GM21367 (cell line): Measurements from ENCODE around the gene WHAMM.
"Not testable (repeated sequence)": the region's sequence is repeated elsewhere in the genome, so short reads cannot be mapped to it uniquely, and the experiment has no call there.

Experiments
- ATAC-seq: cut with Tn5 transposase; IDR thresholded peaks from one replicate; pipeline ENCODE4 v1.9.1; 2021; ENCODE audit not compliant: unreplicated experiment

WHAMM gene

DNA sequence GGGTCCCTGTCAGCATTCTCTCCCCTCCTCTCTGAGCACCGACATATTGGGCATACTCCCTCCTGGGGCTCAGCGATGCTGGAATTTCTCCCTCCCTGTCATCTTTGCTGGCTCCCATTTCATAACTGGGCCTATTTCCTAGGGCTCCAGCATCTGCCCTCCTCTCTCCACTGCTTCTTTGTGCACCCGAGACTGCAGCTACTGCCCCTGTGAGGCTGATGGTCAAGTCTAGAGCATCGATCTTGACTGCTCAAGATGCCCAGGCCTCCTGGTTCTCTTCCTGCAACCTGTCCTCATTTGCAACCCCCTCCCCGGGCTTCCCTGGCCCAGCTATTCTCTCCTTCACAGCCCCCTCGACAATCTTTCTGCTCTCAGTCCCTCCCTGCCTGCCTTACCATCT, 53.5 kb downstream of the WHAMM start:
- ATAC-seq: no peak

GRCh38 chr15:82864967-82865366, 55.5 kb downstream of the WHAMM start:
- no peak for ATAC-seq

- not testable (repeated sequence) for ATAC-seq
These were observed 56.2 kb downstream of the WHAMM start for GRCh38 chr15:82865581-82865980.

DNA sequence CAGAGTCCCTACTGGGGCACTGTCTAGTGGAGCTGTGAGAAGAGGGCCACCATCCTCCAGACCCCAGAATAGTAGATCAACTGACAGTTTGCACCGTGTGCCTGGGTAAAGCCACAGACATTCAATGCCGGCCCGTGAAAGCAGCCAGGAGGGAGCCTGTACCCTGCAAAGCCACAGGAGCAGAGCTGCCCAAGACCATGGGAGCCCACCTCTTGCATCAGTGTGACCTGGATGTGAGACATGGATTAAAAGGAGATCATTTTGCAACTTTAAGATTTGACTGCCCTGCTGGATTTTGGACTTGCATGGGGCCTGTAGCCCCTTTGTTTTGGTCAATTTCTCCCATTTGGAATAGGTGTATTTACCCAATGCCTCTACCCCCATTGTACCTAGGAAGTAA, 56.6 kb downstream of the WHAMM start:
- not testable (repeated sequence) for ATAC-seq

DNA sequence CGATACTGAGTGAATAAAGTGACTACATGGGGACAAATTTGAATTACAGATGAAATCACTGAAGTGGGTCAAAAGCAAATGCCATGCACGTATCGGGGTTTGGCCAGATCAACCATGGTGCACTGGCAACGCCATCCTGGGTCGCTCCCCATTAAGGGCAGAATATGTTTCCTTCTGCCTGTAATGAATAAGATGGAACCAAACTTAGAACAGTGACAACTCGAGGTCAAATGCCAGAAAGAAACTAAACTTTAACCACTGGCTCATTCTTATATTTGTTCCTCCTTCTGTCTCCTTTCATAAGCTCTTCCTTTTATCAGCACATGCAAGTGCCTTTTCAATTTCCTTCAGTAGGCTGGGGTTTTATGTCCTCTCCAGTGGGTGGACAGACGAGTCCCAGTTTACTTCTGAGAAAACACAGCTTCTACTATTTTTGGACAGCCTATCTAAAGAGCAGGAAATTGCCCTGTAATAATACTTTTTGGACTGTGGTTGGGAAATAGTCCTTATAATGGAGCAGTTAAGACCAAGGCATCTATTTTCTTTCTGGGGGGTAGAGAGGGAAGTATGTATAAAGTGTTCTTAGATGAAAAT, 61.4 kb downstream of the WHAMM start:
- no peak for ATAC-seq

DNA sequence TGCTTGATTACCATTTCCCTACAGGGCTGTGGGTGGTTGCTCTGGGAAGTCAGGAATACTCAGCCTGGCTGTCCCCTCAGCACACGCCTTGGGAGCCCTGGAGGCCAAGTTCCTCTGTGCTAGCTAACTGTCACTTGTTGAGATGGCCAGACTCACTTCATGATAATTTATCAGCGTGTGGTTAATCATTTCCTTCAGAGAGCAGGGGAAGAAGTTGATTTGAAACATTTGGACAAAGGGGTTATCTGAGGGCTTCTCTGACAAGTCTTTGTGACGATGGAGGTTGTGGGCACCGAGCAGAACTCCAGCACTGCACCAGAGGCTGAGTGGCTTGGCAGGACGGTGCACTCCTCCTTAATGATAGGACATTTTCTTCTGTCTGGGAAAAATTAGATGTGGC, 61.9 kb downstream of the WHAMM start:
- ATAC-seq: no peak

DNA sequence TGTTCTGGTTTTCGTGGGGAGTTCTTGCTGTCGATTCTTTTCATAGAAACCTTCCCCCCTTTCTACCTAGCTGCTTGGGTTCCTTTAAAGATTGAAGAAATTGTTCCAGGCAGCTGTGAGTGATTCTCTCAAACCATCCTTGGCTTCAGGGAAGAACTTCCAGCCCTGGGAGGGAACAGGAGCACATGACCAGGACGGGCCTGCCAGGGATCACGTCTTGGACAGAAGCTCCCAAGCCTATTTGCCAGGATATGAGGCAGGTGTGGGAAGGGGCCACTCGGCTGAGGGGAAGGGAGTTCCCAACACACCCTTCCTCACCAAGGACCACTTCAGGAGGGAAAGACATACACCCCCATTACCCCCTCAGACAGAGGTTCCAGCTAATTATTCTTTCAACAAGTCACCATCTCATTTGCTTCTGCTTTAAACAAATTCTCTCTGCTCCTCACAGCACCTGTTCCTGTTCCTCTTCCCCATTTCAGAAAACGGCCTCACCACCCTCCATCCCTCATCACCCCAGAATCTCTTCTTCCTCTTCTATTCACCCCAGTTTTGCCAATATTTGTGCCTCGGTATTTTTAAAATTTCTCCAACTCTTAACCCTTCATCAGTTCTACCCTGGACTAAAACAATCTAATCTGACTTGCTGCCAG, 62.5 kb downstream of the WHAMM start:
- ATAC-seq: no peak

- no peak for ATAC-seq
These were observed 63.7 kb downstream of the WHAMM start for GRCh38 chr15:82873000-82873680.

DNA sequence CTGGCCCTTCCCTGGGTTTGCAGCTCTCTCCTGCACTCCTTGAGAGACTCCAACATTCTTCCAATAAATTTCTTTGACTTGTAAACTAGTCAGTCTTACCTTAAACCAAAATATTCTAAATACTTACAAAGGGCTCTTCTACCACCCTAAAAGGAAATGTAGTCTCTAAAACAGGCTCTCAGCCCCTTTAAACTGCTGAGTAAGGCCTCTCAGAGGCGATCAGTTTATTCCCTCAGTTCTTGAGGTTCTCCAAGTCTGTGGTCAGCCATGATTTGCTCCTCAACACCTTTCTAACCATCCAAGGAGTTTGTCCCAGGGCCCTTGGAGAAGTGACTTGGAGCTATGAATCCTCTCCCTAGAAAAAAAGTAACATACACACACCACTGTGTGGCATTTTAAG, 64.8 kb downstream of the WHAMM start:
- ATAC-seq: no peak

GRCh38 chr15:82874961-82875360, 65.5 kb downstream of the WHAMM start:
- no peak for ATAC-seq

DNA sequence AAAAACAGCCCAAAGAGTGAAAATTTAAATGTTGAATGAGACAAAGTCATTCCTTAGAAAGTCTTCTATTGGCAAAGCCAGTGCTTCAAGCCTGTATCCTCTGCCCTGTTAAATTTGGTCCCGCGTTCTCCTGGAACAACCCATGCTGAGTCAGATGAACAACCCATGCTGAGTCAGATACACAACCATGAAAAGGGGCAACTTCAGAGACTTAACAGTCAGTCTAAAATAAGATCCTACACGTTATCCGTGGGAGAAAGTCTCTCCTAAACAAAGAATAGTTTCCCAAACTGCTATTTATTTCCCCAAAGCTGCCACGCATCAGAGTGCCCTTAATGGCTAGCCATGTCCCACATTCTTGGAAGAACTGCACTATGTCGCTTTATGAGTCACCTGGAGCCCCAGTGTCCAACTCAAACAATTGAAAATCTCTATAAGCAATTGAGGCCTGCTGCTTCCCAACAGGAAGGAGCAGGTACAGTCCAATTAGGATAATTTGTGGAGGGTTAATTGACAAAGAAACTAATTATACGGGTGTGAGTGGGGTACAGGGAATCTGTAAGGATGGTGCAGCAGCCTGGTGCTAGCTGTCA, 66.1 kb downstream of the WHAMM start:
- no peak for ATAC-seq

- ATAC-seq: no peak
These were observed 68.4 kb downstream of the WHAMM start for GRCh38 chr15:82877825-82878224.

DNA sequence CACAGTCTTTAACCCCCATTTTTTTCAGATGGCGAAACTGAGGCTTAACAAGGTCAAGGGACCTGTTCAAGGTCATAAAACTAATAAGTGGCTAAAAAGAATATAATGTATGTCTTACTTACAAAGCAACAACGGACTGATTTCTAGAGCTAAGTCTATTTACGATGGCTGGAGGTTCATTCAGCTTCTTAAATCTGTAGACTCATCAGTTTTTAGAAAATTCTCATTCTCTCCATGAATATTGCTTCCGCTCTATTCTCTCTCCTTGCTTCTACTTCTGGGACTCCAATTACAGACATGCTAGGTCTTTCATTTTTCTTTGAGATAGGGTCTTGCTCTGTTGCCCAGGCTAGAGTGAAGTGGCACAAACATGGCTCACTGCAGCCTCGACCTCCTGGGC, 68.9 kb downstream of the WHAMM start:
- no peak for ATAC-seq

- no peak for ATAC-seq
These were observed 71.3 kb downstream of the WHAMM start for GRCh38 chr15:82880704-82881103.

- no peak for ATAC-seq
These were observed 72.3 kb downstream of the WHAMM start for GRCh38 chr15:82881747-82882146.

- no peak for ATAC-seq
These were observed 73.0 kb downstream of the WHAMM start for GRCh38 chr15:82882273-82882928.
